ENCODE measurements around the gene NMNAT2.
"Not testable (repeated sequence)": the region's sequence is repeated elsewhere in the genome, so short reads cannot be mapped to it uniquely, and the experiment has no call there.

The NMNAT2 gene

DNA sequence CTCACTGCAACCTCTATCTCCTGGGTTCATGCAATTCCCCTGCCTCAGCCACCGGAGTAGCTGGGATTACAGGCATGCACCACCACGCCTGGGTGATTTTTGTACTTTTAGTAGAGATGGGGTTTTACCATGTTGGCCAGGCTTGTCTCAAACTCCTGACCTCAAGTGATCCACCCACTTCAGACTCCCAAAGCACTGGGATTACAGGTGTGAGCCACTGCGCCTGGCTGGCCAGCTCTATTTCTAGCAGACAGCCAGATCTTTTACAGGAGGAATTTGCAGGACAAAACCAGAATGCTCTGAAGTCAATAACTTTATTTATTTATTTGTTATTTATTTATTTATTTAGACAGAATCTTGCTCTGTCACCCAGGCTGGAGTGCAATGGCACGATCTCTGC, 144.2 kb downstream of the NMNAT2 start:
- DNase-seq (ENCODE audit: low read depth), result not testable (repeated sequence)

DNA sequence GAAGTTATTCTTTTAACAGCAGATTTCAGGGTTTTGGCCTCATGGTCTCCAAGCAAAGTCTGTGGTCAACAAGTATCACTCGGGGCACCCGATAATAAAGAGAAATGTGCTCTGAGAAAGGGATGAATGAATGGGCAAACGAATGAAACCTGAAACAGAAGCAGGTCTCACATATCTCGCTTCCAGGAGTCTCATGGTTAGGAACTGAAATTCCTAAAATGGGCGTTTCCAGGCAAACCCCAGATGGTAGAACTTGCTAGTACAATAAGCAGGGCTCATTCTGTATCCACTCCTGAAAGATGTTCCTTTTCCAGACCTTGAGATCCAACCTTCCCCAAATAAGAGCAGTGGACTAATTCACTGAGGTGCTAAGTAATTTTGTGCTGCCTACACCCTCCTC, 144.9 kb downstream of the NMNAT2 start:
- H3K4me1 ChIP-seq (ENCODE audit: control insufficient read depth, insufficient read depth, low read length), result peaks cover 58% of the 10 kb centered on the region
- peak overlapping the region; percentile 18 for H3K4me3 ChIP-seq (ENCODE audit: low read length)
- H3K36me3 ChIP-seq (ENCODE audit: control insufficient read depth, insufficient read depth, low read length, severe bottlenecking), result no peaks in the 10 kb centered on the region

More for the DNA sequence above, 144.2 kb downstream of the NMNAT2 start:
- H3K9me3 ChIP-seq (ENCODE audit: control insufficient read depth, low read length); H3K27me3 ChIP-seq (replicated peaks; ENCODE audit: control insufficient read depth, insufficient read depth, low read length); H3K4me3 ChIP-seq (ENCODE audit: low read length); H3K36me3 ChIP-seq (ENCODE audit: control insufficient read depth, insufficient read depth, low read length, severe bottlenecking): not testable (repeated sequence)
- peak overlapping the region; percentile 58 for H3K9ac ChIP-seq (ENCODE audit: low read length)
- peaks cover 58% of the 10 kb centered on the region for H3K4me1 ChIP-seq (ENCODE audit: control insufficient read depth, insufficient read depth, low read length)

GRCh38 chr1:183272390-183272848, 145.8 kb downstream of the NMNAT2 start:
- H3K4me1 ChIP-seq (ENCODE audit: control insufficient read depth, insufficient read depth, low read length), result peaks cover 54% of the 10 kb centered on the region
- peak; percentile 75 for DNase-seq (ENCODE audit: low read depth)
- H3K9me3 ChIP-seq (ENCODE audit: control insufficient read depth, low read length), result no peaks in the 10 kb centered on the region
- peak overlapping the region; percentile 85 for H3K9ac ChIP-seq (ENCODE audit: low read length)
- H3K4me3 ChIP-seq (ENCODE audit: low read length), result no peak overlapping the region
- no peaks in the 10 kb centered on the region for H3K36me3 ChIP-seq (ENCODE audit: control insufficient read depth, insufficient read depth, low read length, severe bottlenecking)
- H3K27me3 ChIP-seq (replicated peaks; ENCODE audit: control insufficient read depth, insufficient read depth, low read length), result no peaks in the 10 kb centered on the region

More for the DNA sequence above, 144.9 kb downstream of the NMNAT2 start:
- peak overlapping the region; percentile 85 for H3K9ac ChIP-seq (ENCODE audit: low read length)
- H3K27me3 ChIP-seq (replicated peaks; ENCODE audit: control insufficient read depth, insufficient read depth, low read length), result no peaks in the 10 kb centered on the region
- H3K9me3 ChIP-seq (ENCODE audit: control insufficient read depth, low read length), result no peaks in the 10 kb centered on the region
- DNase-seq (ENCODE audit: low read depth), result peak; percentile 54

- Histone ChIP-seq H3K9me3 (ENCODE audit: control insufficient read depth, low read length) (no peaks in the 10 kb centered on the region), H3K4me3 (ENCODE audit: low read length) (no peak overlapping the region), H3K9ac (ENCODE audit: low read length) (peak overlapping the region; percentile 76), H3K36me3 (ENCODE audit: control insufficient read depth, insufficient read depth, low read length, severe bottlenecking) (no peaks in the 10 kb centered on the region), H3K27me3 (replicated peaks; ENCODE audit: control insufficient read depth, insufficient read depth, low read length) (no peaks in the 10 kb centered on the region), H3K4me1 (ENCODE audit: control insufficient read depth, insufficient read depth, low read length) (peaks cover 43% of the 10 kb centered on the region)
- DNase-seq (ENCODE audit: low read depth), result peak; percentile 93
Observed at GRCh38 chr1:183270541-183271141, 147.5 kb downstream of the NMNAT2 start.

DNA sequence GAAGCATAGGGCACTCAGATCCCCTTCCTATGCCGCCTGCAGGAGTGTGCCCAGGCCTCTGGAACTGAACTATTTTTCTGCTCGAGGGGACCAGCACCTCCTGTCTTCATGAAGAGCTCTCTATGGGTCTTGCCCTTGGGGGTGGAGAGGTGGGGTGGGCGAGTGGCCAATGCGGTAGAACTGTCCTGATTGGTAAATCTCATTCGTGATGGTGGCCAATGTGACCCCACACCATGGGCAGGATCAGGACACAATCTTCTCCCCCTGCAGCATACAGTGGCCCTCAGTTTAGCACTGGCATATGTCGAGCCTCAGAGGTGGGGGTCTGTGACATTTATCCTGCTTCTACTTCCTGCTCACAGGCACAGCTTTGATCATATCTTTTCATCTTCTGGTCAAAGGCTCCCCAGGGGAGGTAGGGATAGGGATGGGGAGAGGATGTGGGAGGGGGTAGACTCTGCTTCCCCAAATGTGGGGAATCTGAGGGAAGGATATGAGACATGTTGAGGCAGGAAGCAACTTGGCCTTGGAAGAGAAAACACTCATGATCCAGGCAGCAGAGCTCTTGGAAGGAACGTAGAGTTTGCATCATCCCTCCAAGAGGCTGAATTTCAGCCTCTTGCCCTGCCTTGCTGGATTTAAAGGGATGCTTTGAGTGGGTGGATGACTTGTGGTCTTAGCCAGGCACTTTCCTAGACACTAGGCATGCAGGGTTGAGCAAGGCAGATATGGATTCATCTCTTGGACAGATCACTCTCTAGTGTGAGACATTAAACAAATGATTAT, 150.3 kb downstream of the NMNAT2 start:
- Histone ChIP-seq H3K4me3 (ENCODE audit: low read length) (no peak overlapping the region), H3K27me3 (replicated peaks; ENCODE audit: control insufficient read depth, insufficient read depth, low read length) (no peaks in the 10 kb centered on the region), H3K9ac (ENCODE audit: low read length) (peak overlapping the region; percentile 78), H3K9me3 (ENCODE audit: control insufficient read depth, low read length) (no peaks in the 10 kb centered on the region), H3K4me1 (ENCODE audit: control insufficient read depth, insufficient read depth, low read length) (peaks cover 42% of the 10 kb centered on the region), H3K36me3 (ENCODE audit: control insufficient read depth, insufficient read depth, low read length, severe bottlenecking) (no peaks in the 10 kb centered on the region)
- peak; percentile 93 for DNase-seq (ENCODE audit: low read depth)

GRCh38 chr1:183263886-183264602, 154.1 kb downstream of the NMNAT2 start:
- no peak overlapping the region for H3K9ac ChIP-seq (ENCODE audit: low read length)
- no peak overlapping the region for H3K4me3 ChIP-seq (ENCODE audit: low read length)
- no peaks in the 10 kb centered on the region for H3K9me3 ChIP-seq (ENCODE audit: control insufficient read depth, low read length)
- peaks cover 34% of the 10 kb centered on the region for H3K4me1 ChIP-seq (ENCODE audit: control insufficient read depth, insufficient read depth, low read length)
- H3K36me3 ChIP-seq (ENCODE audit: control insufficient read depth, insufficient read depth, low read length, severe bottlenecking), result no peaks in the 10 kb centered on the region
- H3K27me3 ChIP-seq (replicated peaks; ENCODE audit: control insufficient read depth, insufficient read depth, low read length), result no peaks in the 10 kb centered on the region
- no peak for DNase-seq (ENCODE audit: low read depth)

GRCh38 chr1:183262628-183263200, 155.5 kb downstream of the NMNAT2 start:
- Histone ChIP-seq H3K4me1 (ENCODE audit: control insufficient read depth, insufficient read depth, low read length) (peaks cover 23% of the 10 kb centered on the region), H3K36me3 (ENCODE audit: control insufficient read depth, insufficient read depth, low read length, severe bottlenecking) (no peaks in the 10 kb centered on the region), H3K27me3 (replicated peaks; ENCODE audit: control insufficient read depth, insufficient read depth, low read length) (no peaks in the 10 kb centered on the region), H3K9ac (ENCODE audit: low read length) (peak overlapping the region; percentile 47), H3K4me3 (ENCODE audit: low read length) (no peak overlapping the region), H3K9me3 (ENCODE audit: control insufficient read depth, low read length) (no peaks in the 10 kb centered on the region)
- no peak for DNase-seq (ENCODE audit: low read depth)

GRCh38 chr1:183259924-183260323, 158.3 kb downstream of the NMNAT2 start:
- Histone ChIP-seq H3K4me3 (ENCODE audit: low read length) (no peak overlapping the region), H3K36me3 (ENCODE audit: control insufficient read depth, insufficient read depth, low read length, severe bottlenecking) (no peaks in the 10 kb centered on the region), H3K27me3 (replicated peaks; ENCODE audit: control insufficient read depth, insufficient read depth, low read length) (no peaks in the 10 kb centered on the region), H3K9me3 (ENCODE audit: control insufficient read depth, low read length) (peaks cover 5% of the 10 kb centered on the region), H3K9ac (ENCODE audit: low read length) (no peak overlapping the region), H3K4me1 (ENCODE audit: control insufficient read depth, insufficient read depth, low read length) (peaks cover 18% of the 10 kb centered on the region)
- DNase-seq (ENCODE audit: low read depth), result no peak

DNA sequence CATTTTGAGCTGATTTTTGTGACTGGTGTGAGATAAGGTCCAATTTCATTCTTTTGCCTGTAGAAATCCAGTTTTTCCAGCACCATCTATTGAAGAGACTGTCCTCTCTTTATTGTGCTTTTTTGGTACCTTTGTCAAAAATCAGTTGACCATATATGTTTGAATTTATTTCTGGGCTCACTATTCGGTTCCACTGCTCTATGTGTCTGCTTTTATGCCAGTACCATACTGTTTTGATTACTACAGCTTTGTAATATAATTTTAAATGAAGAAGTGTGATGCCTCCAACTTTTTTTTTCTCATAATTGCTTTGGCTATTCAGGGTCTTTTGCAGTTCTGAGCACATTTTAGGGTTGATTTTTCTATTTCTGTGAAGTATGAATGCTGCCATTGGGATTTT, 163.1 kb downstream of the NMNAT2 start:
- H3K4me1 ChIP-seq (ENCODE audit: control insufficient read depth, insufficient read depth, low read length), result no peaks in the 10 kb centered on the region
- no peak overlapping the region for H3K4me3 ChIP-seq (ENCODE audit: low read length)
- H3K27me3 ChIP-seq (replicated peaks; ENCODE audit: control insufficient read depth, insufficient read depth, low read length), result no peaks in the 10 kb centered on the region
- peaks cover 22% of the 10 kb centered on the region for H3K9me3 ChIP-seq (ENCODE audit: control insufficient read depth, low read length)
- no peak for DNase-seq (ENCODE audit: low read depth)
- H3K36me3 ChIP-seq (ENCODE audit: control insufficient read depth, insufficient read depth, low read length, severe bottlenecking), result no peaks in the 10 kb centered on the region
- no peak overlapping the region for H3K9ac ChIP-seq (ENCODE audit: low read length)

GRCh38 chr1:183251959-183252450, 166.2 kb downstream of the NMNAT2 start:
- H3K4me3 ChIP-seq (ENCODE audit: low read length), result no peak overlapping the region
- no peak for DNase-seq (ENCODE audit: low read depth)
- H3K36me3 ChIP-seq (ENCODE audit: control insufficient read depth, insufficient read depth, low read length, severe bottlenecking), result no peaks in the 10 kb centered on the region
- no peak overlapping the region for H3K9ac ChIP-seq (ENCODE audit: low read length)
- peaks cover 27% of the 10 kb centered on the region for H3K9me3 ChIP-seq (ENCODE audit: control insufficient read depth, low read length)
- no peaks in the 10 kb centered on the region for H3K27me3 ChIP-seq (replicated peaks; ENCODE audit: control insufficient read depth, insufficient read depth, low read length)
- H3K4me1 ChIP-seq (ENCODE audit: control insufficient read depth, insufficient read depth, low read length), result peaks cover 24% of the 10 kb centered on the region

All from adipocyte (in vitro differentiated cells).